Middle frontal gyrus (tissue), 1 donor: ENCODE measurements around the gene RRAS.

Experiments
- DNase-seq: peaks from one replicate; pipeline ENCODE4 v3.0.0-alpha.2; 2015; ENCODE audit warnings: low spot score; ENCODE audit errors: extremely low spot score

Gene RRAS

GRCh38 chr19:49640113-49640898 is at the start of gene RRAS:
Gene RRAS (minus strand): TSS chr19:49640143. CDS start chr19:49640098, 45 bp downstream.
- peak; percentile 94 for DNase-seq

- DNase-seq: no peak
These were observed 49.5 kb upstream of the RRAS start, which contains the start of gene ADM5 for GRCh38 chr19:49689133-49690078. Gene ADM5 (plus strand): TSS chr19:49689594. CDS start chr19:49689838, 244 bp downstream.

GRCh38 chr19:49688531-49689132 is 48.7 kb upstream of the RRAS start:
- no peak for DNase-seq

GRCh38 chr19:49687566-49688316 is 47.8 kb upstream of the RRAS start:
- DNase-seq: no peak

- DNase-seq: no peak
These were observed 47.2 kb upstream of the RRAS start for GRCh38 chr19:49687150-49687549.

- DNase-seq: no peak
These were observed 46.7 kb upstream of the RRAS start for GRCh38 chr19:49686503-49687088.

- DNase-seq: no peak
These were observed 45.9 kb upstream of the RRAS start for GRCh38 chr19:49685845-49686332.

GRCh38 chr19:49684983-49685553 is 45.1 kb upstream of the RRAS start:
- DNase-seq: no peak

- DNase-seq: no peak
These were observed 44.5 kb upstream of the RRAS start for GRCh38 chr19:49684251-49684982.

- DNase-seq: no peak
These were observed 43.9 kb upstream of the RRAS start for GRCh38 chr19:49683814-49684250.

- DNase-seq: no peak
These were observed 42.3 kb upstream of the RRAS start for GRCh38 chr19:49682274-49682673.

- no peak for DNase-seq
These were observed 41.9 kb upstream of the RRAS start for GRCh38 chr19:49681830-49682229.

- peak; percentile 73 for DNase-seq
These were observed 40.7 kb upstream of the RRAS start for GRCh38 chr19:49680421-49681351.

GRCh38 chr19:49679771-49680413 is 39.9 kb upstream of the RRAS start:
- DNase-seq: no peak

- no peak for DNase-seq
These were observed 39.2 kb upstream of the RRAS start for GRCh38 chr19:49678985-49679770.

- DNase-seq: no peak
These were observed 38.1 kb upstream of the RRAS start for GRCh38 chr19:49677901-49678674.
